Kidney epithelial cell (primary cell): Measurements from ENCODE around the gene RUNX3. TPM values are rescaled to one million over a fixed set of nuclear protein-coding genes. Genes with fewer than 3 reads are reported as not detected.

Source experiments
- DNase-seq: peaks from one replicate; pipeline ENCODE4 v3.0.0-alpha.2; 2010; ENCODE audit warnings: low read depth
- H3K27me3 ChIP-seq: 2 replicates; pipeline ENCODE4 v1.6.0; 2011; ENCODE audit warnings: low read length; ENCODE audit not compliant: control insufficient read depth, insufficient read depth
- H3K36me3 ChIP-seq: 2 replicates; pipeline ENCODE4 v1.5.1; 2011; ENCODE audit warnings: low read length; ENCODE audit not compliant: control insufficient read depth, insufficient read depth
- H3K4me3 ChIP-seq: 2 replicates; pipeline ENCODE4 v1.5.1; 2011; ENCODE audit warnings: low read depth, mild to moderate bottlenecking, control low read depth, low read length
- CTCF ChIP-seq: IDR thresholded peaks from 2 replicates; pipeline ENCODE4 v1.5.1; 2011; ENCODE audit warnings: mild to moderate bottlenecking, moderate library complexity, low read length, control low read depth, inconsistent platforms; ENCODE audit not compliant: insufficient read depth, poor library complexity, severe bottlenecking
- total RNA-seq: library from RNA; depleted of rRNA; stranded (reverse); fragments of >200 nt; gene quantifications from 2 replicates; pipeline ENCODE4 v1.2.3, GENCODE V29; 2015

RUNX3 gene
- total RNA-seq, 1 donor from 2014 or later, result 0.38 TPM

- TF ChIP-seq CTCF, result no peak
- no peak for DNase-seq
- Histone ChIP-seq H3K4me3 (no peak overlapping the region), H3K36me3 (no peaks in the 10 kb centered on the region), H3K27me3 (no peaks in the 10 kb centered on the region)
Measured at GRCh38 chr1:24951337-24951736, 21.3 kb upstream of the RUNX3 start.

- Histone ChIP-seq H3K36me3 (no peaks in the 10 kb centered on the region), H3K4me3 (no peak overlapping the region), H3K27me3 (peaks cover 4% of the 10 kb centered on the region)
- no peak for DNase-seq
- no peak for TF ChIP-seq CTCF
Measured at GRCh38 chr1:24949331-24949881, 19.3 kb upstream of the RUNX3 start.

DNA sequence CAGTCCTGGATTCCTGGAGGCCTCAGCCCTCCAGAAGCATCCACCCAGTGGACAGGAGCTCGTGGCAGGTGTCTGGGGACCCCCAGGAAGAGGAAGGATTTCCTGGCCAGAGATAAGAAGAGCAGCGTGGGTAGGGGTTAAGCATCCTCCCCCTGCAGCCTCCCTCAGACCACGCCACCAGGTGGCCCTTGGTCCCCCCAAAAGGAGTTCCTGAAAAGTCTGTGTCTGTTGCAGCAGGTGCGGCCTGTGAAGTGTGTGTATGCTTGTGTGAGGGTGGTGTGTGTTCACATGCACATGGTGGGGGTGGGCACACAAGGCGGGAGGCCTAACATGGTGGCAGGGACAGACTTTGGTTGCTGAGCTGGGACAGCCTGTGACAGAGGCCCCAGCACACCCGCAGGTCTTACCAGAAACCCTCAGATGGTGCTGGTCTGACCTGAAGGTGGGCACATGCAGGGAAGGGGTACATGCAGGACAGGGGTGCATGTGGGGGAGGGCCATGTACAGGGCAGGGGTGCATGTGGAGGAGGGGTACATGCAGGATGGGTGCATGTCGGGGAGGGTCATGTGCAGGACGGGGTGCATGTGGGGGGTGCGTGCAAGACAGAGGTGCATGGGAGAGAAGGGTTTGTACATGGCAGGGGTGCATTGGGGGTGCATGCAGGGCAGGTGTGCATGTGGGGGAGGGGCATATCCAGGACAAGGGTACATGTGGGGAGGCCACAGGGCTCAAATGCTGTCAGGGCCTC lies 18.2 kb upstream of the RUNX3 start:
- DNase-seq, result no peak
- Histone ChIP-seq H3K27me3 (peaks cover 9% of the 10 kb centered on the region), H3K36me3 (no peaks in the 10 kb centered on the region), H3K4me3 (no peak overlapping the region)
- TF ChIP-seq CTCF, result no peak

- no peak for DNase-seq
- no peak for TF ChIP-seq CTCF
- H3K36me3 ChIP-seq, result no peaks in the 10 kb centered on the region
- no peak overlapping the region for H3K4me3 ChIP-seq
- H3K27me3 ChIP-seq, result peaks cover 19% of the 10 kb centered on the region
Measured at GRCh38 chr1:24946861-24947658, 17.0 kb upstream of the RUNX3 start.

GRCh38 chr1:24945354-24946326 lies 15.6 kb upstream of the RUNX3 start:
- H3K36me3 ChIP-seq, result no peaks in the 10 kb centered on the region
- peaks cover 24% of the 10 kb centered on the region for H3K27me3 ChIP-seq
- DNase-seq, result no peak
- TF ChIP-seq CTCF, result no peak
- H3K4me3 ChIP-seq, result no peak overlapping the region
